OCI-LY7 (cell line): ENCODE results near the gene ADAMTS7. TPM values are rescaled to one million over a fixed set of nuclear protein-coding genes. Genes with fewer than 3 reads are reported as not detected.

Experiments
- BruUV-seq: library from RNA; stranded (reverse); fragments of 400-500 nt; replicated peaks from 2 replicates; lab custom pipeline; 2021; lab: Mats Ljungman, UMichigan
- CTCF ChIA-PET: fragments of 300-600 bp; sonication (Branson Sonifier 250); formaldehyde crosslinking; loops from one replicate; lab custom pipeline; 2022; ENCODE audit warnings: antibody characterized with exemption; ENCODE audit not compliant: unreplicated experiment; lab: Charles Lee
- POLR2A ChIA-PET: fragments of 300-600 bp; sonication (Branson Sonifier 250); formaldehyde crosslinking; loops from one replicate; lab custom pipeline; 2022; ENCODE audit warnings: antibody characterized with exemption; lab: Charles Lee
- DNase-seq: peaks from one replicate; pipeline ENCODE4 v3.0.0-alpha.2; 2015; ENCODE audit warnings: low spot score
- H2AFZ ChIP-seq: fragments of 200-600 bp; sonication (generic), shearing (Covaris generic); 2 replicates; pipeline ENCODE4 v1.6.1; 2014; ENCODE audit warnings: mild to moderate bottlenecking, antibody characterized with exemption, low read length, moderate library complexity
- H3K27ac ChIP-seq: fragments of 200-600 bp; sonication (generic); 2 replicates; pipeline ENCODE4 v1.5.1; 2014; ENCODE audit warnings: mixed run types, low read depth, mild to moderate bottlenecking, moderate library complexity, low read length, inconsistent platforms; ENCODE audit not compliant: poor library complexity, severe bottlenecking
- H3K36me3 ChIP-seq: fragments of 200-600 bp; sonication (generic); 2 replicates; pipeline ENCODE4 v1.6.1; 2014; ENCODE audit warnings: mild to moderate bottlenecking, antibody characterized with exemption, low read length, moderate library complexity, mixed read lengths; ENCODE audit not compliant: insufficient read depth
- H3K4me1 ChIP-seq: fragments of 200-600 bp; sonication (generic); 2 replicates; pipeline ENCODE4 v1.5.1; 2014; ENCODE audit warnings: mild to moderate bottlenecking, low read length; ENCODE audit not compliant: insufficient read depth, poor library complexity, severe bottlenecking
- H3K4me2 ChIP-seq: fragments of 200-600 bp; sonication (generic); 2 replicates; pipeline ENCODE4 v1.6.1; 2014; ENCODE audit warnings: mild to moderate bottlenecking, low read length
- H3K4me3 ChIP-seq: fragments of 200-600 bp; sonication (generic); 2 replicates; pipeline ENCODE4 v1.5.1; 2014; ENCODE audit warnings: mild to moderate bottlenecking, low read depth, low read length; ENCODE audit not compliant: poor library complexity, severe bottlenecking
- H3K79me2 ChIP-seq: fragments of 200-600 bp; sonication (generic); 2 replicates; pipeline ENCODE4 v1.6.1; 2016; ENCODE audit warnings: low read depth, mild to moderate bottlenecking, low read length, moderate library complexity, mixed read lengths; ENCODE audit not compliant: insufficient read depth
- H3K9me2 ChIP-seq: fragments of 200-600 bp; sonication (generic); 2 replicates; pipeline ENCODE4 v1.6.1; 2016; ENCODE audit warnings: mild to moderate bottlenecking, low read length, mixed read lengths; ENCODE audit not compliant: insufficient read depth
- H3K9me3 ChIP-seq: fragments of 200-600 bp; sonication (generic); 2 replicates; pipeline ENCODE4 v1.6.1; 2014; ENCODE audit warnings: mild to moderate bottlenecking, mixed run types, low read length, mixed read lengths
- H4K20me1 ChIP-seq: fragments of 200-600 bp; sonication (generic); 2 replicates; pipeline ENCODE4 v1.6.1; 2014; ENCODE audit warnings: mild to moderate bottlenecking, antibody characterized with exemption, low read length, moderate library complexity, mixed read lengths; ENCODE audit not compliant: insufficient read depth
- EZH2phosphoT487 ChIP-seq: fragments of 200-600 bp; sonication (generic); IDR thresholded peaks from 2 replicates; pipeline ENCODE4 v1.6.1; 2018; ENCODE audit warnings: low read depth, borderline replicate concordance, mild to moderate bottlenecking, mixed run types, antibody characterized with exemption, low read length, moderate library complexity, mixed read lengths
- intact Hi-C: fragments of 100-400 bp; cut with micrococcal nuclease; formaldehyde crosslinking; loops from one replicate; pipeline ENCODE4 v1.10.0; 2022; ENCODE audit not compliant: unreplicated experiment
- total RNA-seq, 2 experiments: library from RNA; depleted of rRNA in 1 of 2; stranded (reverse); fragments of >200 nt in 1 of 2; shearing (Covaris generic) in 1 of 2; gene quantifications; 2 replicates each; pipeline ENCODE4 v1.2.3, GENCODE V29; 2014 to 2022
- TF ChIP-seq, protein P1 (sequence below): fragments of 200-600 bp; sonication (generic); conservative IDR thresholded peaks from 2 replicates; pipeline ENCODE4 v1.5.1; 2014; ENCODE audit warnings: mild to moderate bottlenecking, antibody characterized with exemption, low read length, moderate library complexity, mixed read lengths

The ADAMTS7 gene
- total RNA-seq, 2 experiments from 2014 or later, result 0.08 to 0.19 TPM

DNA sequence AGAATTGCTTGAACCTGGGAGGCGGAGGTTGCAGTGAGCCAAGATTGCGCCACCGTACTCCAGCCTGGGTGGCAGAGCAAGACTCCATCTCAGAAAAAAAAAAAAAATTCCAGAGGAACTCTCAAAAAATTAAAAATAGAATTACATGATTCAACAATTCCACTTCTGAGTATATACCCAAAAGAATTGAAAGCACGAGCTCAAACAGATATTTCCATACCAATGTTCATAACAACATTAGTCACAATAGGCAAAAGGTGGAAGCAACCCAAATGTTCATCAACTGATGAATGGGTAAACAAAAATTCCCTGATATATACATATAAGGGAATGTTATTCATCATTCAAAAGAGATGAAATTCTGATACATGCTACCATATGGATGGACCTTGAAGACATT is 44.5 kb upstream of the ADAMTS7 start:
- ChIA-PET CTCF (no interaction called here), POLR2A (interaction anchor here (0.7 to 1.0 kb wide), 2 partner anchors 10 to 192 kb away, joined by 4 to 5 read pairs; no protein-coding TSS in a partner anchor)
- peaks cover 7% of the 10 kb centered on the region; the same call in 1 of the 2 replicates for H3K9me3 ChIP-seq
- no peaks in the 10 kb centered on the region for H3K9me2 ChIP-seq
- TF ChIP-seq EZH2phosphoT487, result no peak
- H3K4me2 ChIP-seq, result no peak overlapping the region
- BruUV-seq, result no TSS peak
- no peaks in the 10 kb centered on the region for H3K79me2 ChIP-seq
- no peak overlapping the region for H2AFZ ChIP-seq
- no peak overlapping the region for H3K27ac ChIP-seq
- intact Hi-C loops, result no loop called here
- no peaks in the 10 kb centered on the region for H4K20me1 ChIP-seq
- DNase-seq, result no peak
- no peaks in the 10 kb centered on the region for H3K36me3 ChIP-seq
- no peak overlapping the region for H3K4me3 ChIP-seq
- no peaks in the 10 kb centered on the region for H3K4me1 ChIP-seq

DNA sequence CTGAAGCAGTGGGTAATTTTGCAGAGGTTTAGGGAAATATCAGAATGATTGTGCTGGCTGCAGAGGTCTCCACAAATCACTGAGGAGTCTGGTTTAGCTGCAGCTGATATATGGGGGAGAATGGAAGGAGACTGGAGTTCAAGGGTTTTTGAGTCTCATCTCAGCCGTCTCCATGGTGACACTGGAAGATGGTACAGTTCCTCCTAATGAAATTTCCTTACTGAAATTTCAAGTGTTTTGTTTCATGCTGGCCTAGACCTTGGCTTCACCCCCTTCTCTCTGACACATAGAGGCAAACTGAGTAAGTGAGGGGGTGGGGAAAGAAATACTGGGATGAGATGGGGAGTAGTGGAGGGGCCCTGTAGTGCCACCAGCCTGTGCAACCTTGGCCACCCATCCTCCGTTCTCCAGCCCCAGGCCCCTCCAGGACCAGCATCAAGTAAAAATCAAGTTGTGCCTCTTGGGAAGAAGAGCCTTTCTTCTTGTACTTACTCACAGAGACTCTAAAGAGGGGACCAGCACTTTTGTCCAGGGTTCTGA is 43.6 kb upstream of the ADAMTS7 start:
- CTCF ChIA-PET, result no interaction called here

DNA sequence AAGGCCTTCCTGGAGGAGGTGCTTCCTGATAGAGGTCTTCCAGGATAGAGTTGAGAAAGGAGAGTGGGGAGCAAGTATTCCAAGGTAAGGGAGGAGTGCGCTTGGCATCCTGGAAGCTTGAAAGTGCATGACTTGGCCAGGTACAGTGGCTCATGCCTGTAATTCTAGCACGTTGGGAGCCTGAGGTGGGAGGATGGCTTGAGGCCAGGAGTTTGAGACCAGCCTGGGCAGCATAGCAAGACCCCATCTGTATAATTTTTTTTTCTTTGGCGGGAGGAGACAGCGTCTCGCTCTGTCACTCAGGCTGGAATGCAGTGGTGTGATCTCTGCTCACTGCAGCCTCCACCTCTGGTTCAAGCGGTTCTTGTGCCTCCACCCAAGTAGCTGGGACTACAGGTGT is 42.2 kb upstream of the ADAMTS7 start:
- ChIA-PET CTCF (no interaction called here), POLR2A (no interaction called here)
- H2AFZ ChIP-seq, result no peak overlapping the region
- no peaks in the 10 kb centered on the region for H3K79me2 ChIP-seq
- H4K20me1 ChIP-seq, result no peaks in the 10 kb centered on the region
- H3K9me2 ChIP-seq, result no peaks in the 10 kb centered on the region
- H3K36me3 ChIP-seq, result no peaks in the 10 kb centered on the region
- DNase-seq, result no peak
- H3K4me3 ChIP-seq, result no peak overlapping the region
- no peak overlapping the region for H3K4me2 ChIP-seq
- intact Hi-C loops, result no loop called here
- peaks cover 2% of the 10 kb centered on the region; the same call in 1 of the 2 replicates for H3K9me3 ChIP-seq
- H3K27ac ChIP-seq, result no peak overlapping the region
- no TSS peak for BruUV-seq
- H3K4me1 ChIP-seq, result peaks cover 6% of the 10 kb centered on the region
- TF ChIP-seq EZH2phosphoT487, result no peak
- TF ChIP-seq, protein P1, sequence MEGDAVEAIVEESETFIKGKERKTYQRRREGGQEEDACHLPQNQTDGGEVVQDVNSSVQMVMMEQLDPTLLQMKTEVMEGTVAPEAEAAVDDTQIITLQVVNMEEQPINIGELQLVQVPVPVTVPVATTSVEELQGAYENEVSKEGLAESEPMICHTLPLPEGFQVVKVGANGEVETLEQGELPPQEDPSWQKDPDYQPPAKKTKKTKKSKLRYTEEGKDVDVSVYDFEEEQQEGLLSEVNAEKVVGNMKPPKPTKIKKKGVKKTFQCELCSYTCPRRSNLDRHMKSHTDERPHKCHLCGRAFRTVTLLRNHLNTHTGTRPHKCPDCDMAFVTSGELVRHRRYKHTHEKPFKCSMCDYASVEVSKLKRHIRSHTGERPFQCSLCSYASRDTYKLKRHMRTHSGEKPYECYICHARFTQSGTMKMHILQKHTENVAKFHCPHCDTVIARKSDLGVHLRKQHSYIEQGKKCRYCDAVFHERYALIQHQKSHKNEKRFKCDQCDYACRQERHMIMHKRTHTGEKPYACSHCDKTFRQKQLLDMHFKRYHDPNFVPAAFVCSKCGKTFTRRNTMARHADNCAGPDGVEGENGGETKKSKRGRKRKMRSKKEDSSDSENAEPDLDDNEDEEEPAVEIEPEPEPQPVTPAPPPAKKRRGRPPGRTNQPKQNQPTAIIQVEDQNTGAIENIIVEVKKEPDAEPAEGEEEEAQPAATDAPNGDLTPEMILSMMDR, result no peak

More for the DNA sequence above, 43.6 kb upstream of the ADAMTS7 start:
- Histone ChIP-seq H3K36me3 (no peaks in the 10 kb centered on the region), H3K27ac (no peak overlapping the region), H3K9me3 (peaks cover 7% of the 10 kb centered on the region; the same call in 1 of the 2 replicates), H3K79me2 (no peaks in the 10 kb centered on the region), H3K4me3 (no peak overlapping the region), H3K9me2 (no peaks in the 10 kb centered on the region), H4K20me1 (no peaks in the 10 kb centered on the region), H3K4me2 (no peak overlapping the region), H2AFZ (no peak overlapping the region), H3K4me1 (no peaks in the 10 kb centered on the region)
- TF ChIP-seq, protein P1, result no peak
- no peak for TF ChIP-seq EZH2phosphoT487
- POLR2A ChIA-PET, result interaction anchor here (0.7 kb wide), 3 partner anchors 9 to 555 kb away, joined by 3 read pairs; partner anchors contain the start of gene SKIC8
- BruUV-seq, result no TSS peak
- DNase-seq, result no peak
- intact Hi-C loops, result no loop called here
